Natural killer cell treated with Interleukin-12 subunit alpha and Interleukin-12 subunit beta and Interleukin-15 and Interleukin-18, amount 100 ng/mL, for 72 hours (primary cell): ENCODE results near the gene LRP1. TPM values are rescaled to one million over a fixed set of nuclear protein-coding genes. Genes with fewer than 3 reads are reported as not detected.

Source experiments
- ATAC-seq, 2 donors: fragments of 150-1000 bp; cut with Tn5 transposase in 1 of 2; sonication (Bioruptor Pico), chemical (Tn5 transposase) in 1 of 2; 2 replicates each; pipeline ENCODE4 v1.10.0; 2021
- DNase-seq: peaks from one replicate; pipeline ENCODE4 v3.0.0; 2022; ENCODE audit warnings: low spot score
- H3K27ac Mint-ChIP-seq, 2 donors: 1 replicate in 1 of 2; 2 replicates in 1 of 2; pipeline ENCODE4 v1.8.0; 2022; ENCODE audit warnings: mixed read lengths in 2 of 2, mild to moderate bottlenecking in 1 of 2, moderate library complexity in 1 of 2
- H3K27me3 Mint-ChIP-seq, 2 donors: 1 replicate in 1 of 2; 2 replicates in 1 of 2; pipeline ENCODE4 v1.8.0; 2022; ENCODE audit warnings: mixed read lengths in 2 of 2
- H3K36me3 Mint-ChIP-seq: one replicate; pipeline ENCODE4 v1.8.0; 2022; ENCODE audit warnings: mixed read lengths
- H3K4me1 Mint-ChIP-seq, 2 donors: 1 replicate in 1 of 2; 2 replicates in 1 of 2; pipeline ENCODE4 v1.8.0; 2022; ENCODE audit warnings: low read depth in 2 of 2, mixed read lengths in 2 of 2, mild to moderate bottlenecking in 1 of 2
- H3K4me3 Mint-ChIP-seq: one replicate; pipeline ENCODE4 v1.8.0; 2022; ENCODE audit warnings: mixed read lengths
- H3K9me3 Mint-ChIP-seq: 2 replicates; pipeline ENCODE4 v1.8.0; 2022; ENCODE audit warnings: mixed read lengths
- total RNA-seq, 2 donors: library from RNA; stranded (reverse); gene quantifications; one replicate each; pipeline ENCODE4 v1.2.3, GENCODE V29; 2022

Gene LRP1
- total RNA-seq, 2 donors from 2014 or later = 0.42 to 0.45 TPM

DNA sequence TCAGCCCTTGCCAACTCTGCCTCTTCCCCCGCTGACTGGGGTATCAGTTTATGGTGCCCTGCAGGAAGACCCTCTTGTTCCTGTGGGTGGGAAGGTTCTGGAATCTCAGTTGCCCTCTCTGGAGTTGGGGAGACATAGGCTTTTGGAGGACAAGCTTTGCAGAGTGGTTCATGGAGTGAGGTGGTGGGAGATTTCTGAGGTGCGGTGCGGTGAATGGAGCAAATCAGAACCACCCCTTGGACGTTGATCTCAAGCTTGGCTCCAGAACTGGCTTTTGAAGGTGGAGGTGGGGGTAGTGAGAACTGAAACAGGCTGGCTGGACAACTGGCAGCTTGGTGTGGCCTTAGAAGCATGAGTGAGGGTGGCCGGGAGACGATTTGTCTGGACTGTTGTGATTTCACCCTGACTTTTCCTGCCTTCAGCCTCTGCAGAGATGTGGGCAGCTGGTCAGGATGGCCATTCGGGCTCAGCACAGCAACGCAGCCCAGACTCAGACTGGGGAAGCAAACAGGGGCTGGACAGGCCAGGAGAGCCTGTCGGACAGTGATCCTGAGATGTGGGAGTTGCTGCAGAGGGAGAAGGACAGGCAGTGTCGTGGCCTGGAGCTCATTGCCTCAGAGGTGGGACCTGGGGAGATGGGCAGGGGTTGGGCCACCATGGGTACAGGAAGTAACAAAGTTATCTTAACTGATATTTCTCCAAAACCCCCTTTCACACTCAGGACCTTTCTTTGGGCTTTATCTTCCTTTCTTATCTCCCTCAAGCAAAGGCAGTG is 102.3 kb downstream of the LRP1 start:
- Mint-ChIP-seq H3K9me3 (no peaks in the 10 kb centered on the region), H3K4me1 (peaks cover 41 to 53% of the 10 kb centered on the region in 2 donors), H3K36me3 (peaks cover 19% of the 10 kb centered on the region), H3K4me3 (peak overlapping the region; percentile 96), H3K27me3 (peaks cover 12 to 23% of the 10 kb centered on the region in 2 donors), H3K27ac (peak overlapping the region; percentile 98 to 100)
- DNase-seq = no peak
- ATAC-seq = no peak

- peak overlapping the region; percentile 98 to 100 for H3K27ac Mint-ChIP-seq
- ATAC-seq = no peak
Observed at GRCh38 chr12:57231276-57232021, 103.2 kb downstream of the LRP1 start.

GRCh38 chr12:57232156-57232756 is 104.0 kb downstream of the LRP1 start:
- ATAC-seq (no peak), DNase-seq (no peak)
- no peak overlapping the region for H3K27ac Mint-ChIP-seq
- H3K27me3 Mint-ChIP-seq = peaks cover 13 to 14% of the 10 kb centered on the region in 2 donors
- no peaks in the 10 kb centered on the region for H3K9me3 Mint-ChIP-seq
- H3K4me1 Mint-ChIP-seq = peaks cover 34 to 51% of the 10 kb centered on the region in 2 donors
- H3K36me3 Mint-ChIP-seq = peaks cover 19% of the 10 kb centered on the region
- H3K4me3 Mint-ChIP-seq = peak overlapping the region; percentile 96

More at GRCh38 chr12:57231276-57232021, 103.2 kb downstream of the LRP1 start:
- H3K4me1 Mint-ChIP-seq = peaks cover 38 to 48% of the 10 kb centered on the region in 2 donors
- H3K9me3 Mint-ChIP-seq = no peaks in the 10 kb centered on the region
- H3K36me3 Mint-ChIP-seq = peaks cover 19% of the 10 kb centered on the region
- peaks cover 11 to 14% of the 10 kb centered on the region in 2 donors for H3K27me3 Mint-ChIP-seq
- peak overlapping the region; percentile 96 for H3K4me3 Mint-ChIP-seq
- DNase-seq = no peak

- no peak for DNase-seq
- peaks cover 14 to 15% of the 10 kb centered on the region in 2 donors for H3K27me3 Mint-ChIP-seq
- H3K4me1 Mint-ChIP-seq = peaks cover 34 to 52% of the 10 kb centered on the region in 2 donors
- ATAC-seq = no peak
- H3K27ac Mint-ChIP-seq = no peak overlapping the region
- H3K4me3 Mint-ChIP-seq = no peak overlapping the region
- peaks cover 19% of the 10 kb centered on the region for H3K36me3 Mint-ChIP-seq
- H3K9me3 Mint-ChIP-seq = no peaks in the 10 kb centered on the region
Observed at GRCh38 chr12:57233357-57234232, 105.3 kb downstream of the LRP1 start.

DNA sequence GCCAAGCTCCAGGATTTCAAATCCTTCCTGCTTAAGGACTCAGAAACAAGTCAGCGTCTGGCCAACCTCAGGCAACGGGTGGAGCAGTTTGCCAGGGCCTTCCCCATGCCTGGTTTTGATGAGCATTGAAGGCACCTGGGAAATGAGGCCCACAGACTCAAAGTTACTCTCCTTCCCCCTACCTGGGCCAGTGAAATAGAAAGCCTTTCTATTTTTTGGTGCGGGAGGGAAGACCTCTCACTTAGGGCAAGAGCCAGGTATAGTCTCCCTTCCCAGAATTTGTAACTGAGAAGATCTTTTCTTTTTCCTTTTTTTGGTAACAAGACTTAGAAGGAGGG is 105.9 kb downstream of the LRP1 start:
- H3K27me3 Mint-ChIP-seq = peaks cover 18 to 21% of the 10 kb centered on the region in 2 donors
- no peak for ATAC-seq
- H3K36me3 Mint-ChIP-seq = peaks cover 19% of the 10 kb centered on the region
- no peak for DNase-seq
- H3K9me3 Mint-ChIP-seq = no peaks in the 10 kb centered on the region
- H3K4me1 Mint-ChIP-seq = peaks cover 34 to 51% of the 10 kb centered on the region in 2 donors
- H3K27ac Mint-ChIP-seq = no peak overlapping the region
- H3K4me3 Mint-ChIP-seq = no peak overlapping the region

GRCh38 chr12:57234571-57235016 is 106.3 kb downstream of the LRP1 start:
- ATAC-seq = no peak
- H3K27me3 Mint-ChIP-seq = peaks cover 21 to 24% of the 10 kb centered on the region in 2 donors
- H3K9me3 Mint-ChIP-seq = no peaks in the 10 kb centered on the region
- no peak overlapping the region for H3K27ac Mint-ChIP-seq
- H3K36me3 Mint-ChIP-seq = peaks cover 19% of the 10 kb centered on the region
- H3K4me3 Mint-ChIP-seq = no peak overlapping the region
- DNase-seq = no peak
- peaks cover 34 to 50% of the 10 kb centered on the region in 2 donors for H3K4me1 Mint-ChIP-seq

DNA sequence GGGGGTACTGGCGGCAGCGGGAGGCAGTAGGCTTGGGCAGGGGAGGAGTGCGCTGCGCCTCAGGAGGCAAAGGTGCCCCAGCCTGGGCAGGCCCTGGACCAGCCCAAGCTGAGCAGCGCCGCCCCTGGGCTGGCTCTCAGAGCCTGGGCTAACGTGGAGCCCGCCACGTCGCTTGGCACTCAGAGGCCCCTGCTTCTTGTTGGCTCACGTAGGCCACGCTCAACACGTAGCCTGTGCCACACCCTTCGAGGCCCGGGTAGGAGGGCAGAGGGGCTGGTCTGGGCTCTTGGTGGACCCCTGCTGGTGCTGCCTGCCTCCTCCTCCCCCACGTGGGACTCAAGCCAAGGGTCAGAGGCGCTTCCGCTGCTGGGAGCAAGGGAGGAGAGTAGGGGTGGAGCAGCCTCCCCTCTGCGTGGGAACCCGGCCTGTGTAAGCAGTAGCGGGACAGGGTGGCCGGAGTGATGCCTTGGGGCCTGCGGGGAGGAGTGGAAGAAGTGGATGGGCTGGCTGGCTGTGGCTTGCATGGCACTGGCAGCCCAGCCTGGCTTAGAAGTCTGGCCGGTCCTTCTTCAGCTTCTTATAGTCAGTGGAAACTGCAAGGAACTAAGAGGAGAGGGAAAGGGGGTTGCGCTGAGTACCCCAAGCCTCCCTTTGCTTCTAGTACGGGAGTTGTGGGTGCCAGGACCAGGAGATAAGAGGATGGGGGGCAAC is 106.9 kb downstream of the LRP1 start:
- Mint-ChIP-seq H3K27ac (no peak overlapping the region), H3K4me1 (peaks cover 34 to 50% of the 10 kb centered on the region in 2 donors)

DNA sequence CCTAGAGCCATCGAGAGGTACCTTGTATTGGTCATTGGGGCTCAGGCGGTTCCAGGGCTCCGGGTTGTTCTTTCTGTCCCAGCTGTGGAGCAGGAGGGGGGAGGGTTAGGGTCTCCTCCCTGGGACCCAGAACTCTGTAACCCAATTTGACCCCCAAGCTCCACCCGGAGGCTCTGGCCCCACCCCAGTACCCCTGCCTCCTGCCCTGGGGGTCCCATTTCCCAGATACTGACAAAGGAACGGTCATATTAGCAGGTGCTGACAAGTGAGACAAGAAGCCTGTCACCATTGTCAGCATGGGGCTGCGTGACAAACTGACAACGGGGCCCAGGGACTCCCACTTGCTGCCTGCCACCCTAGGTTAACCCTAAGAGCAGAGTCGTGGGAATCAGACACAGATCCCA is 107.4 kb downstream of the LRP1 start:
- peaks cover 34 to 50% of the 10 kb centered on the region in 2 donors for H3K4me1 Mint-ChIP-seq
- H3K36me3 Mint-ChIP-seq = peaks cover 8% of the 10 kb centered on the region

More for the DNA sequence above, 106.9 kb downstream of the LRP1 start:
- H3K36me3 Mint-ChIP-seq = peaks cover 14% of the 10 kb centered on the region
- no peaks in the 10 kb centered on the region for H3K9me3 Mint-ChIP-seq
- peaks cover 23 to 30% of the 10 kb centered on the region in 2 donors for H3K27me3 Mint-ChIP-seq
- DNase-seq (no peak), ATAC-seq (no peak)
- H3K4me3 Mint-ChIP-seq = no peak overlapping the region

GRCh38 chr12:57236201-57236924 is 108.1 kb downstream of the LRP1 start:
- peaks cover 35 to 48% of the 10 kb centered on the region in 2 donors for H3K4me1 Mint-ChIP-seq
- no peak for DNase-seq

More for the DNA sequence above, 107.4 kb downstream of the LRP1 start:
- Mint-ChIP-seq H3K27ac (no peak overlapping the region), H3K4me3 (no peak overlapping the region), H3K27me3 (peaks cover 29 to 36% of the 10 kb centered on the region in 2 donors), H3K9me3 (no peaks in the 10 kb centered on the region)
- ATAC-seq = no peak
- DNase-seq = no peak

GRCh38 chr12:57236925-57237595 is 108.8 kb downstream of the LRP1 start:
- Mint-ChIP-seq H3K4me1 (peaks cover 37 to 47% of the 10 kb centered on the region in 2 donors), H3K27ac (no peak overlapping the region), H3K36me3 (peaks cover 8% of the 10 kb centered on the region), H3K27me3 (peaks cover 34 to 41% of the 10 kb centered on the region in 2 donors), H3K4me3 (peak overlapping the region; percentile 83), H3K9me3 (no peaks in the 10 kb centered on the region)
- no peak for ATAC-seq
- no peak for DNase-seq

More at GRCh38 chr12:57236201-57236924, 108.1 kb downstream of the LRP1 start:
- no peak overlapping the region for H3K27ac Mint-ChIP-seq
- no peak for ATAC-seq
- H3K9me3 Mint-ChIP-seq = no peaks in the 10 kb centered on the region
- peaks cover 8% of the 10 kb centered on the region for H3K36me3 Mint-ChIP-seq
- H3K4me3 Mint-ChIP-seq = peak overlapping the region; percentile 4
- peaks cover 30 to 38% of the 10 kb centered on the region in 2 donors for H3K27me3 Mint-ChIP-seq

DNA sequence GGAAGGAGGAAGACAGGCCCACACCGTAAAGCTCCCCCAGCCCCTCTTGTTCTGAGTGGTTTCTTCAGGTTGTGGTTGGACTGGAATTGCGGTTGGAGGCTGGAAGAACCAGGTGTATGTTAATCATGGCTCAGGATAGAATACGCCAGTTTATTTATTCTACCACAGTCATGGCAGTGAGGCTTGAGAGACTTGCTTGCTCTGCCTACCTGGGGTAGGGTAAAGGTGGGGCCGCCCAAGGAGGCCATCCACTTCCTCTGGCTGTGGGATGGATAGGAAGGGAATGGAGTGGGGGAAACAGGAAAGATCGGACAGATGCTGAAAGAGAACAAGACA is 109.3 kb downstream of the LRP1 start:
- peaks cover 37 to 46% of the 10 kb centered on the region in 2 donors for H3K27me3 Mint-ChIP-seq
- peaks cover 8% of the 10 kb centered on the region for H3K36me3 Mint-ChIP-seq
- peak overlapping the region; percentile 83 for H3K4me3 Mint-ChIP-seq
- ATAC-seq (no peak), DNase-seq (no peak)
- no peak overlapping the region for H3K27ac Mint-ChIP-seq
- peaks cover 40 to 50% of the 10 kb centered on the region in 2 donors for H3K4me1 Mint-ChIP-seq
- no peaks in the 10 kb centered on the region for H3K9me3 Mint-ChIP-seq
